ENCODE measurements around the gene TEX22.

Gene TEX22

GRCh38 chr14:105397350-105397931, 897 bp upstream of the TEX22 start:
- H3K27ac ChIP-seq (ENCODE audit: low read depth, low read length, poor library complexity, severe bottlenecking), result no peak overlapping the region
- H3K4me2 ChIP-seq (ENCODE audit: low read length), result peak overlapping the region; percentile 88
- H3K79me2 ChIP-seq (ENCODE audit: insufficient read depth, low read length), result no peaks in the 10 kb centered on the region
- no peaks in the 10 kb centered on the region for H3F3A ChIP-seq (ENCODE audit: insufficient read depth, low read length)
- peak overlapping the region; percentile 77 for H3K4me3 ChIP-seq (ENCODE audit: low read depth, low read length, poor library complexity, severe bottlenecking)
- no peaks in the 10 kb centered on the region for H4K20me1 ChIP-seq (ENCODE audit: insufficient read depth, low read length)
- H3K9me2 ChIP-seq (ENCODE audit: low read depth, low read length), result no peaks in the 10 kb centered on the region
- H2AFZ ChIP-seq (ENCODE audit: low read length), result no peak overlapping the region
- TF ChIP-seq EZH2 (IDR thresholded peaks at IDR 0.05; ENCODE audit: borderline replicate concordance, low read length) (no peak), CTCF (IDR thresholded peaks at IDR 0.05; ENCODE audit: low read length) (no peak)
- peak overlapping the region; percentile 72 for H3K9ac ChIP-seq (ENCODE audit: low read length)
- peaks cover 4% of the 10 kb centered on the region; the same call in 1 of the 2 replicates for H3K9me3 ChIP-seq (ENCODE audit: low read length)
- peaks cover 22% of the 10 kb centered on the region for H3K36me3 ChIP-seq (ENCODE audit: insufficient read depth, low read length)
- H3K4me1 ChIP-seq (ENCODE audit: insufficient read depth, low read length, severe bottlenecking), result peaks cover 19% of the 10 kb centered on the region
- no peaks in the 10 kb centered on the region for H3K27me3 ChIP-seq (ENCODE audit: insufficient read depth, low read length)

DNA sequence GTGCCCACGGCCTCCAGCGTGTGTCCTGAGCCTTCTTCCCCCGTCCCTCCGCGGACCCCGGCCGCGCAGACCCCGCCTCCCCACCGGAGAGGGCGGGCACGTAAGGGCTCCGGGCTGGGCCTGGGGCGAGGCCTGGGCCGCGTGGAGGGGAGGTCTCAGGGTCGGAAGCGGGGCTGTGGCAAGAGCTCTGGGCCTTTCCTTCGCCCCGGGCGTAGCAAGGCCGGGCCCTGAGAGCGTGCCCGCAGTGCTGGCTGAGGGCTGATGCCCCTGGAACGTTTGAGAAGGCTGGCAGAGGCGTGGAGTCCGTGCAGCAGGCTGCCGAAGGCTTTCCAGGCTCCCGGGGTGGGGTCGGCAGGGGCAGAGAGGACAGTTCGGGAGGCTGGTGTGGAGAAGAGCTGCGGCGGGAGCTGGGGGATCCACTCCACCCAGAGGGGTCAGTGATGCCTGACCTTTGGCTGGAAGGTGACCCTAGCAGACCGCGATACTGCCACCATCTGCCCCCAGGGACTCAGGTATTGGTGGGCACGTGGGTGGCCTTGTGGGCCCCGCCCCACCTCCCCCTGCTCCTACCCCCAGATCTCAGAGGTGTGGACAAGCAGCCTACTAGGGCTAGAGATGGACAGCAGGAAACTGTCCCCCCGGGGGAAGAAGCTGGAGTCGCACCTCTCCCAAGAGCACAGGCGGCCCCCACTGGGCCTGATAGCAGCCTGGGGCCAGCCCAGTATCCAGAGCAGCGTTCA, 558 bp downstream of the TEX22 start:
- TF ChIP-seq EZH2 (IDR thresholded peaks at IDR 0.05; ENCODE audit: borderline replicate concordance, low read length) (no peak), CTCF (IDR thresholded peaks at IDR 0.05; ENCODE audit: low read length) (no peak)
- peaks cover 4% of the 10 kb centered on the region; the same call in 1 of the 2 replicates for H3K9me3 ChIP-seq (ENCODE audit: low read length)
- H2AFZ ChIP-seq (ENCODE audit: low read length), result no peak overlapping the region
- peak overlapping the region; percentile 72 for H3K9ac ChIP-seq (ENCODE audit: low read length)
- H3K79me2 ChIP-seq (ENCODE audit: insufficient read depth, low read length), result no peaks in the 10 kb centered on the region
- H3K4me2 ChIP-seq (ENCODE audit: low read length), result peak overlapping the region; percentile 88
- no peaks in the 10 kb centered on the region for H4K20me1 ChIP-seq (ENCODE audit: insufficient read depth, low read length)
- H3K36me3 ChIP-seq (ENCODE audit: insufficient read depth, low read length), result peaks cover 22% of the 10 kb centered on the region
- H3K4me1 ChIP-seq (ENCODE audit: insufficient read depth, low read length, severe bottlenecking), result peaks cover 19% of the 10 kb centered on the region
- no peaks in the 10 kb centered on the region for H3K27me3 ChIP-seq (ENCODE audit: insufficient read depth, low read length)
- no peaks in the 10 kb centered on the region for H3K9me2 ChIP-seq (ENCODE audit: low read depth, low read length)
- no peak overlapping the region for H3K27ac ChIP-seq (ENCODE audit: low read depth, low read length, poor library complexity, severe bottlenecking)
- peak overlapping the region; percentile 77 for H3K4me3 ChIP-seq (ENCODE audit: low read depth, low read length, poor library complexity, severe bottlenecking)
- H3F3A ChIP-seq (ENCODE audit: insufficient read depth, low read length), result no peaks in the 10 kb centered on the region

DNA sequence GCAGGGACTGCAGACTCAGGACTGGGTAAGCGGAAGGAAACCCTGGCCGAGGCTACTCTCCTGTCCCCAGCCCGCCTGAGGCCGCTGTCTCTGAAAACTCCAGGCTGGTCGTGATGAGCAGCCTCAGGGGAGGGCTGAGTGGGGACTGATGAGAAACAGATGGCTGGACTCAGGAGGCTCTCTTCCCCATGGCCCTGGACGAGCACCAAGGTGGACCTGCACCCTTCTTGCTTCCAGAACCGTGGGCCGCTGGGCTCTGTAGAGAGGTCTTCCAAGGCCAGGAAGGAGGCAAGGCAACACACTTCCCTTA, 1.1 kb downstream of the TEX22 start:
- Histone ChIP-seq H3K9me2 (ENCODE audit: low read depth, low read length) (no peaks in the 10 kb centered on the region), H4K20me1 (ENCODE audit: insufficient read depth, low read length) (no peaks in the 10 kb centered on the region), H3K4me3 (ENCODE audit: low read depth, low read length, poor library complexity, severe bottlenecking) (peak overlapping the region; percentile 77), H3K4me1 (ENCODE audit: insufficient read depth, low read length, severe bottlenecking) (peaks cover 19% of the 10 kb centered on the region), H3K9ac (ENCODE audit: low read length) (peak overlapping the region; percentile 72), H3K36me3 (ENCODE audit: insufficient read depth, low read length) (peaks cover 22% of the 10 kb centered on the region), H3K79me2 (ENCODE audit: insufficient read depth, low read length) (no peaks in the 10 kb centered on the region), H3F3A (ENCODE audit: insufficient read depth, low read length) (no peaks in the 10 kb centered on the region), H3K27ac (ENCODE audit: low read depth, low read length, poor library complexity, severe bottlenecking) (no peak overlapping the region), H2AFZ (ENCODE audit: low read length) (no peak overlapping the region), H3K4me2 (ENCODE audit: low read length) (peak overlapping the region; percentile 88), H3K27me3 (ENCODE audit: insufficient read depth, low read length) (no peaks in the 10 kb centered on the region), H3K9me3 (ENCODE audit: low read length) (peaks cover 7% of the 10 kb centered on the region; the same call in 1 of the 2 replicates)
- TF ChIP-seq EZH2 (IDR thresholded peaks at IDR 0.05; ENCODE audit: borderline replicate concordance, low read length), result no peak
- TF ChIP-seq CTCF (IDR thresholded peaks at IDR 0.05; ENCODE audit: low read length), result no peak
